H1 (cell line): ENCODE data around the gene IL9. TPM values are rescaled to one million over a fixed set of nuclear protein-coding genes. Genes with fewer than 3 reads are reported as not detected.

Experiments
- CHD2 ChIP-seq: IDR thresholded peaks from 2 replicates; pipeline ENCODE4 v1.6.1; 2012; ENCODE audit warnings: low read length, improper control_type of control experiment
- CREB1 ChIP-seq: IDR thresholded peaks from 2 replicates; pipeline ENCODE4 v1.6.1; 2012; ENCODE audit warnings: inconsistent platforms
- CTBP2 ChIP-seq: IDR thresholded peaks from 2 replicates; pipeline ENCODE4 v1.7.0; 2011; ENCODE audit warnings: borderline replicate concordance, mild to moderate bottlenecking, moderate library complexity, mixed read lengths, low read length; ENCODE audit not compliant: insufficient read depth, insufficient read length
- E2F6 ChIP-seq: IDR thresholded peaks from 2 replicates; pipeline ENCODE4 v1.6.1; 2012; ENCODE audit warnings: inconsistent platforms
- EGR1 ChIP-seq: IDR thresholded peaks from 2 replicates; pipeline ENCODE4 v1.6.1; 2011; ENCODE audit warnings: low read depth, low read length, borderline replicate concordance
- RFX5 ChIP-seq: IDR thresholded peaks from 2 replicates; pipeline ENCODE4 v1.6.1; 2011; ENCODE audit warnings: low read depth, low read length, improper control_type of control experiment, borderline replicate concordance
- SAP30 ChIP-seq: fragments of 300-600 bp; sonication (generic); IDR thresholded peaks from 2 replicates; pipeline ENCODE4 v1.7.1; 2012; ENCODE audit warnings: low read length, moderate library complexity, mild to moderate bottlenecking, inconsistent platforms; ENCODE audit not compliant: insufficient read depth, insufficient replicate concordance
- SP4 ChIP-seq: IDR thresholded peaks from 2 replicates; pipeline ENCODE4 v1.6.1; 2012; ENCODE audit warnings: low read length, inconsistent platforms
- USF2 ChIP-seq: IDR thresholded peaks from 2 replicates; pipeline ENCODE4 v1.6.1; 2011; ENCODE audit warnings: low read length, improper control_type of control experiment
- polyA plus RNA-seq, 7 experiments: library from polyadenylated mRNA; depleted of rRNA in 3 of 7; stranded (reverse) in 5 of 7; unstranded in 2 of 7; fragments of >200 nt in 5 of 7; fragments of 200-250 nt in 2 of 7; gene quantifications; 1 replicate in 5 of 7; 2 replicates in 1 of 7; 4 replicates in 1 of 7; pipeline versions ENCODE4 v1.2.1 to v1.2.3, GENCODE V29; 2011 to 2013; ENCODE audit warnings: missing spikeins in 2 of 7, mixed read lengths in 2 of 7
- total RNA-seq: library from RNA; stranded (reverse); fragmentation: NEBNext Ultra II Directional; extraction: Animal tissue kit (Norgen Biotek cat#: 25700); gene quantifications from 2 replicates; pipeline ENCODE4 v1.2.1, GENCODE V29; 2021

IL9 gene
- total and polyA plus RNA-seq, 2 of the 8 experiments (the other 6 are each of a cell fraction or from before 2014, with no cell fraction given), result not detected

GRCh38 chr5:135930029-135930948 is 34.6 kb upstream of the IL9 start (continued):
- TF ChIP-seq USF2 (no peak), CTBP2 (no peak), RFX5 (no peak), E2F6 (peak; percentile 37; the same call in 1 of the 2 replicates), EGR1 (no peak), CREB1 (no peak), CHD2 (no peak), SAP30 (no peak), SP4 (no peak)
